ENCODE data around the gene HSPBP1. TPM values are rescaled to one million over a fixed set of nuclear protein-coding genes. Genes with fewer than 3 reads are reported as not detected.
A peak's percentile ranks its signal among the peaks of the same experiment; 100 is the strongest.

HSPBP1 gene
- total and polyA plus RNA-seq, 9 of the 15 experiments (the other 6 are each of a cell fraction or from before 2014, with no cell fraction given): 0.83 to 81.3 (median 21.8) TPM

GRCh38 chr19:55325172-55325571, 45.3 kb upstream of the HSPBP1 start, which contains the start of gene TMEM150B (continued):
- TF ChIP-seq JUN (IDR thresholded peaks at IDR 0.05; ENCODE audit: borderline replicate concordance, low read depth, low read length) (no peak), JUN (CRISPR knock-in tag; IDR thresholded peaks at IDR 0.05; ENCODE audit: borderline replicate concordance) (no peak), ZNF12 (CRISPR knock-in tag; IDR thresholded peaks at IDR 0.05) (no peak), GTF3C2 (IDR thresholded peaks at IDR 0.05; ENCODE audit: borderline replicate concordance, extremely low read depth, insufficient read length) (no peak), E2F8 (IDR thresholded peaks at IDR 0.05; ENCODE audit: low read depth, partially characterized antibody) (no peak), ARID1B (IDR thresholded peaks at IDR 0.05) (peak; percentile 54), CCNT2 (IDR thresholded peaks at IDR 0.05; ENCODE audit: borderline replicate concordance, extremely low read depth, insufficient read length, low read depth, low read length) (no peak), KDM5B (IDR thresholded peaks at IDR 0.05; ENCODE audit: insufficient replicate concordance, low read depth, low read length) (no peak), FOXA3 (CRISPR knock-in tag; conservative IDR thresholded peaks at IDR 0.05 in 1 of 2, IDR thresholded peaks at IDR 0.05 in 1 of 2) (no peak), NFRKB (IDR thresholded peaks at IDR 0.05; ENCODE audit: low read depth) (0 out of 2 replicates have a peak, but pooled peaks have one; percentile 48), PHTF2 (CRISPR knock-in tag; IDR thresholded peaks at IDR 0.05) (no peak), SMARCC2 (IDR thresholded peaks at IDR 0.05; ENCODE audit: low read depth) (no peak), DPF2 (IDR thresholded peaks at IDR 0.05) (peak; percentile 57), KLF6 (CRISPR knock-in tag; IDR thresholded peaks at IDR 0.05; ENCODE audit: borderline replicate concordance) (no peak), MCM2 (IDR thresholded peaks at IDR 0.05; ENCODE audit: low read depth) (no peak), TAL1 (IDR thresholded peaks at IDR 0.05) (no peak), POLR2G (IDR thresholded peaks at IDR 0.05; ENCODE audit: low read depth, low read length) (0 out of 2 replicates have a peak, but pooled peaks have one; percentile 28), HNRNPH1 (optimal IDR thresholded peaks at IDR 0.05; ENCODE audit: low read depth, low read length) (no peak), CHCHD3 (CRISPR knock-in tag; IDR thresholded peaks at IDR 0.05) (no peak), SRSF9 (IDR thresholded peaks at IDR 0.05; ENCODE audit: borderline replicate concordance, low read depth, low read length) (no peak), ARID2 (IDR thresholded peaks at IDR 0.05) (no peak), ZNF584 (CRISPR knock-in tag; IDR thresholded peaks at IDR 0.05; ENCODE audit: low read depth) (no peak), MITF (IDR thresholded peaks at IDR 0.05) (no peak), RFX7 (CRISPR knock-in tag; IDR thresholded peaks at IDR 0.05) (no peak)
